MM.1S (cell line): ENCODE data around the gene KDM4B.

Source experiments
- DNase-seq: peaks from one replicate; pipeline ENCODE4 v3.0.0-alpha.2; 2015
- H2AFZ ChIP-seq: fragments of 300-600 bp; sonication (generic); 2 replicates; pipeline ENCODE4 v1.6.0; 2016; ENCODE audit warnings: antibody characterized with exemption, low read length
- H3F3A ChIP-seq: fragments of 300-600 bp; sonication (generic); 2 replicates; pipeline ENCODE4 v1.6.1; 2016; ENCODE audit warnings: mild to moderate bottlenecking, antibody characterized with exemption, low read length, moderate library complexity, mixed read lengths; ENCODE audit not compliant: insufficient read depth
- H3K27ac ChIP-seq: fragments of 300-600 bp; sonication (generic); 2 replicates; pipeline ENCODE4 v1.5.1; 2016; ENCODE audit warnings: mild to moderate bottlenecking, low read length
- H3K27me3 ChIP-seq: fragments of 300-600 bp; sonication (generic); replicated peaks from 2 replicates; pipeline ENCODE4 v1.6.0; 2016; ENCODE audit warnings: low read length; ENCODE audit not compliant: insufficient read depth
- H3K36me3 ChIP-seq: fragments of 300-600 bp; sonication (generic); replicated peaks from 2 replicates; pipeline ENCODE4 v1.6.1; 2016; ENCODE audit warnings: mild to moderate bottlenecking, low read length, mixed read lengths; ENCODE audit not compliant: insufficient read depth
- H3K4me1 ChIP-seq: fragments of 300-600 bp; sonication (generic); 2 replicates; pipeline ENCODE4 v1.6.1; 2016; ENCODE audit warnings: low read length, mixed read lengths
- H3K4me2 ChIP-seq: fragments of 300-600 bp; sonication (generic); 2 replicates; pipeline ENCODE4 v1.6.0; 2016; ENCODE audit warnings: low read depth, low read length
- H3K4me3 ChIP-seq: fragments of 300-600 bp; sonication (generic); 2 replicates; pipeline ENCODE4 v1.5.1; 2016; ENCODE audit warnings: low read length, mixed read lengths
- H3K79me2 ChIP-seq: fragments of 300-600 bp; sonication (generic); 2 replicates; pipeline ENCODE4 v1.6.1; 2016; ENCODE audit warnings: mixed run types, low read length, mixed read lengths
- H3K9ac ChIP-seq: fragments of 300-600 bp; sonication (generic); 2 replicates; pipeline ENCODE4 v1.6.1; 2016; ENCODE audit warnings: low read length, mixed read lengths
- H3K9me2 ChIP-seq: fragments of 300-600 bp; sonication (generic); replicated peaks from 2 replicates; pipeline ENCODE4 v1.6.1; 2016; ENCODE audit warnings: mild to moderate bottlenecking, low read length, mixed read lengths; ENCODE audit not compliant: insufficient read depth
- H3K9me3 ChIP-seq: fragments of 300-600 bp; sonication (generic); replicated peaks from 2 replicates; pipeline ENCODE4 v1.6.1; 2016; ENCODE audit warnings: mild to moderate bottlenecking, low read length, mixed read lengths; ENCODE audit not compliant: insufficient read depth
- H4K20me1 ChIP-seq: fragments of 300-600 bp; sonication (generic); 2 replicates; pipeline ENCODE4 v1.6.1; 2016; ENCODE audit warnings: mild to moderate bottlenecking, low read length, moderate library complexity, mixed read lengths; ENCODE audit not compliant: insufficient read depth
- EZH2 ChIP-seq: fragments of 300-600 bp; sonication (generic); optimal IDR thresholded peaks from 2 replicates; pipeline ENCODE3; 2017; ENCODE audit warnings: low read depth, mild to moderate bottlenecking, antibody characterized with exemption, low read length, mixed read lengths
- EZH2phosphoT487 ChIP-seq: fragments of 300-600 bp; sonication (generic); IDR thresholded peaks from 2 replicates; pipeline ENCODE4 v1.6.1; 2018; ENCODE audit warnings: antibody characterized with exemption, low read length
- TF ChIP-seq, protein P1 (sequence below): fragments of 300-600 bp; sonication (generic); IDR thresholded peaks from 2 replicates; pipeline ENCODE4 v1.5.1; 2016; ENCODE audit warnings: antibody characterized with exemption, low read length, mixed read lengths

The KDM4B gene

DNA sequence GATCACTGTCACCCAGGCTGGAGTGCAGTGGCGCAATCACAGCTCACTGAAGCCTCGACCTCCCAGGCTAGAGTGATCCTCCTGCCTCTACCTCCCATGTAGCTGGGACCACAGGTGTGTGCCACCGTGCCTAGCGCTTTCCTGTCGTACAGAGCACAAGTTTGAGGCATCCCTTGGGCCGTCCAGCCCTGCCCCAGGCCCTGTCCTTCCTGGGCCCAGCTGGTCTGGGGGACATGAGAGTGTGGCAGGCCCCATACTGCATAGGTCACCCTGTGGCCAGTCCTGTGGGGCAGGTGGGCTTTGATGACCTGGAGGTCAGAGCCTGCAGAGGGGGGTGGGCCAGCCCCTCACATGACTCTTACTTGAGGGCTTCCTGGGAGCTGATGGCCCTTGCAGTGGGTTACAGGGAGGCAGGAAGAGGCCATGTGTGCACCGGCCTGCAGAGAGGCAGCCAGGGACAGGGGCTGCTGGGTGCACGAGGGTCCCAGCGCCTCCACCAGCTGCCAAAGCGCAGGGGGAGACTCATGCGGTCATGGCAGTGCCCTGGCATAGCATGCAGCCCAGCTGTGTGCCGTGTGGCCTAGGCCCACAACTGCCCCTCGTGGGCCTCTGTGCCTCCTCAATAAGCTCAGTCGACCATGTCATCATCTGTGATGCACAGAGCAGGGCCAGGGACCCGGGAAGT, 61.4 kb downstream of the KDM4B start:
- Histone ChIP-seq H3K9me2 (no peaks in the 10 kb centered on the region), H2AFZ (no peak overlapping the region), H3F3A (no peaks in the 10 kb centered on the region), H3K36me3 (no peaks in the 10 kb centered on the region; the same call in 1 of the 2 replicates), H3K9me3 (no peaks in the 10 kb centered on the region), H3K27ac (no peak overlapping the region), H3K9ac (no peak overlapping the region), H3K4me3 (no peak overlapping the region), H3K79me2 (peaks cover 65% of the 10 kb centered on the region), H4K20me1 (peaks cover 18% of the 10 kb centered on the region), H3K4me2 (no peak overlapping the region), H3K4me1 (no peaks in the 10 kb centered on the region), H3K27me3 (no peaks in the 10 kb centered on the region)
- DNase-seq: no peak
- TF ChIP-seq EZH2 (no peak), EZH2phosphoT487 (no peak)
- TF ChIP-seq, protein P1, sequence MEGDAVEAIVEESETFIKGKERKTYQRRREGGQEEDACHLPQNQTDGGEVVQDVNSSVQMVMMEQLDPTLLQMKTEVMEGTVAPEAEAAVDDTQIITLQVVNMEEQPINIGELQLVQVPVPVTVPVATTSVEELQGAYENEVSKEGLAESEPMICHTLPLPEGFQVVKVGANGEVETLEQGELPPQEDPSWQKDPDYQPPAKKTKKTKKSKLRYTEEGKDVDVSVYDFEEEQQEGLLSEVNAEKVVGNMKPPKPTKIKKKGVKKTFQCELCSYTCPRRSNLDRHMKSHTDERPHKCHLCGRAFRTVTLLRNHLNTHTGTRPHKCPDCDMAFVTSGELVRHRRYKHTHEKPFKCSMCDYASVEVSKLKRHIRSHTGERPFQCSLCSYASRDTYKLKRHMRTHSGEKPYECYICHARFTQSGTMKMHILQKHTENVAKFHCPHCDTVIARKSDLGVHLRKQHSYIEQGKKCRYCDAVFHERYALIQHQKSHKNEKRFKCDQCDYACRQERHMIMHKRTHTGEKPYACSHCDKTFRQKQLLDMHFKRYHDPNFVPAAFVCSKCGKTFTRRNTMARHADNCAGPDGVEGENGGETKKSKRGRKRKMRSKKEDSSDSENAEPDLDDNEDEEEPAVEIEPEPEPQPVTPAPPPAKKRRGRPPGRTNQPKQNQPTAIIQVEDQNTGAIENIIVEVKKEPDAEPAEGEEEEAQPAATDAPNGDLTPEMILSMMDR: no peak

DNA sequence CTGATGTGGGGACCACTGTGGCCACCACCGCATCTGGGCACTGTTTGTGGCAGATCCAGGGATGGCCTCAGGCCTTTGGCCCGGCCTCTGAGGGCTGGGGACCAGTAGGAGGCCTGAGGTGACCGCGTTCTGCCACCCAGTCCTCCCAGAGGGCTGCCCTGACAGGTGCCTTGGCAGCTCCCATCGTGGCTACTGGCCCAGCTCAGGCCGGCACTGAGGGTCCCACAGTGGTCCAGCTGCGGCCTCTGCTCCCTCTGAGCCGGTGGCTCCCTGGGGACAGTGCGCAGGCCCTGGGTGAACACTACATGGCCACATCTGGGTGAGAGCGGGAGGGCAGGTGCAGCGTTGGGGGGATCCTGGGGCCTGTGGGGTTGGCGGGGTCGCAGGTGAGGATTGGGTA, 61.9 kb downstream of the KDM4B start:
- Histone ChIP-seq H2AFZ (no peak overlapping the region), H3K9me2 (no peaks in the 10 kb centered on the region), H3K79me2 (peaks cover 65% of the 10 kb centered on the region), H3K9ac (no peak overlapping the region), H3K27ac (no peak overlapping the region), H3K4me2 (no peak overlapping the region), H3F3A (no peaks in the 10 kb centered on the region), H4K20me1 (peaks cover 18% of the 10 kb centered on the region), H3K4me3 (no peak overlapping the region), H3K27me3 (no peaks in the 10 kb centered on the region), H3K4me1 (no peaks in the 10 kb centered on the region), H3K9me3 (no peaks in the 10 kb centered on the region), H3K36me3 (no peaks in the 10 kb centered on the region; the same call in 1 of the 2 replicates)
- DNase-seq: no peak
- TF ChIP-seq EZH2phosphoT487 (no peak), EZH2 (no peak)
- TF ChIP-seq, protein P1: no peak

DNA sequence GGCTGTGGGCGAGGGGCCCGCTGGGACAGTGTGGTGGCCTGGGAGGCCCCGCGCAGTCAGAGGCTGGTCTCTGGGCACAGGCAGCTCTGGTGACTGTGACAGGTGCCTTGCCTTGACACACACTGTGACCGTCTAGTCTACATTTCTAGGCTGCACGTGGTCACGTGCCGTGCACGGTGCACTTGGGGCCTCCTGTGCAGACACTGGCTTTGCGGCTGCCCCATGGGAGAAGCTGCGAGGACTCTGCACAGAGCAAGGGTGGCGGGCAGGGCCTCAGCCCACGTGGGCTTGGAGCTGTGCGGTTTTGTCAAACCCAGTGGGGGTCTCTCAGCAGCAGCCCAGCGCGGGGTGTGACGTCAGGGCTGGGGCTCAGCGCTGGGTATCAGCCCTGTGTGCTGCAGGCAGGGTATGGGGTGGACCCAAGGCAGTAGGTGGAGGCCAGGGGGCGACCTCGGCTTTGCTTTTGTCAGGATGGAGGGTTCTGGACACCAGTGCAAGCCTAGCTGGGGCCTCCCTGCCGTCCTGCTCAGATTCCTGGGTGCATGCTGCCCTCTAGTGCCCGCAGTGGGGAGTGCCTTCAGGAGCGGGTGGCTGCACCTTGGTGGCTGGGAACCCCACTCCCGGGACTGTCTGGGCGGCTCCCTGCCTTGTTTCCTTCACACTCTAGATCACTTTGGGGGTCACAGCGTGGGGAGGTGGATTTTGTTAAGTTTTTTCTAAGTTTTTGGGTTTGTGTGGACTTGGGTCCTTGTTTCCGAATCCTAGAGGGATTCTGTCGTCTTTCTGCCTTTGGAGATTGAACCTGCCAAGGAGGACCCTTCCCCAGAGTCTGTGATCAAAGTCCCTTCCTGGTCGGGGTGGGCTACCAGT, 62.6 kb downstream of the KDM4B start:
- no peaks in the 10 kb centered on the region for H3F3A ChIP-seq
- no peaks in the 10 kb centered on the region for H3K9me2 ChIP-seq
- no peak overlapping the region for H3K4me3 ChIP-seq
- peak; percentile 72 for DNase-seq
- H4K20me1 ChIP-seq: peaks cover 18% of the 10 kb centered on the region
- peaks cover 61% of the 10 kb centered on the region for H3K79me2 ChIP-seq
- H3K4me1 ChIP-seq: no peaks in the 10 kb centered on the region
- no peak overlapping the region for H2AFZ ChIP-seq
- H3K4me2 ChIP-seq: no peak overlapping the region
- no peak overlapping the region for H3K9ac ChIP-seq
- H3K36me3 ChIP-seq: no peaks in the 10 kb centered on the region; the same call in 1 of the 2 replicates
- H3K27me3 ChIP-seq: no peaks in the 10 kb centered on the region
- no peak for TF ChIP-seq EZH2phosphoT487
- TF ChIP-seq, protein P1: peak; percentile 98
- TF ChIP-seq EZH2: no peak
- no peaks in the 10 kb centered on the region for H3K9me3 ChIP-seq
- H3K27ac ChIP-seq: no peak overlapping the region
